ENCODE measurements around the gene ERICH4.
"Not testable (repeated sequence)": the region's sequence is repeated elsewhere in the genome, so short reads cannot be mapped to it uniquely, and the experiment has no call there.

The ERICH4 gene

DNA sequence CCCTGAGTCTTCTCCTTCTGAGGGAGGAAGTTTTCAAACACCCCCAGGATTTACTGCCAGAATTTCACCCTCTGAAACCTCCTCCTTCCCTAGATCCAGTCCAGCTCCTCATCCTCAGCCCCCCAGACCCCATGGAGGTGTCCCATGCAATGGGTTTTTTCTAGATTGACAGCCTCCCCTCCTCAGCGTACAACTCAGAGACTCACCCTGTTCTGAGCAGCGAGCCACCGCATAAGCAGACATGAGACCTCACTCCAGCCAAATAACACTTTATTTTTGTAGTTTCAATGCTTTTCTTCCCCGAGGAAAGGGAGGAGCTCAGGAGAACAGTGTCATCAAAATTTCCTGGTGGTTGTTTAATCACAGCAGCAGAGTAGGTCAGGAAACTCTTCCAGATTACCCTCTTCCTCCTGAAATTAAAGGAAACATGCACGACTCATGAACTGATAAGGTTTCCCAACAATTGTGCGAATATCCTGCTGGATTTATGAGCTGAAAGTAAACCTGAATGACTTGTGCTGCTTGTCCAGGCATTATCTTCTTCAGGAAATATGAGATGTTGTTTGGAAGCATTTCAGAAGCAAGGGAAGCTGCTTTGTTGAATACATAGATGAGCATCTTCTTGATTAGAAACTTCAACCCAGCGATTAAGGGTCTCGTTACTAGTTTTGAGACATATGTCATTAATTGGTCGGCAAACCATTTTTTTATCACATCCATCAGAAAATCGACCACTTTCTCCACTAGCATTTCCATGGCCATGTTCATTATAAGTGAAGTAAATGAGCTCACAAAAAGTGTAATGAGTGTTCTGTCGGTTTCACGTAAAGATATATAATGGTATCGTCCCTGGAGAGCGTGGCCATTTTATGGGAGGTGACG is 36.2 kb downstream of the ERICH4 start:
- no peak for DNase-seq

- no peak for DNase-seq
Measured at GRCh38 chr19:41479757-41480191, 36.8 kb downstream of the ERICH4 start.

GRCh38 chr19:41480336-41480735 is 37.4 kb downstream of the ERICH4 start:
- DNase-seq: no peak

GRCh38 chr19:41484822-41485221 is 41.9 kb downstream of the ERICH4 start:
- DNase-seq: no peak

GRCh38 chr19:41486953-41487352 is 44.0 kb downstream of the ERICH4 start:
- not testable (repeated sequence) for DNase-seq

DNA sequence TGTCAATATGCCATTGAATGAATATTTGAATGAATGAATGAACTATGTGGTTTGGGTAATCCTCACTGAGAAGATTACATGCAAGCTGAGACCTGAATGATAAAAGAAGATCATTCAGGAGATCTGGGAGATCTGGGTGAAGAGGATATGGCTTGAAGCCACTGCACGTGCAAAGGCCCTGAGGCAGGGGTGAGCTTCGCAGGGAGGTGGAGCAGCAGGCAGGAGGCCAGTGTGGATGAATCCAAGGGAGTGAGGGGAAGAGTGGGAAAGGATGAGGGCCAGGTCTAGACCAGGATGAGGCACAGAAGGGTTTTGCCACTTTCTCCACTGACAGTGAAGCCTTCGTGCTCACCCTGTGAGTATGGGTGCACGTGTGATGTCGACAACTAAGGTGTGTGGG is 49.9 kb downstream of the ERICH4 start:
- no peak for DNase-seq

Data from activated effector memory CD4-positive, alpha-beta T cell treated with Interleukin-2 at 50 U/mL for 16 hours (primary cell).